AG10803 (cell line): ENCODE measurements around the gene DMD.

Source experiments
- DNase-seq: peaks from one replicate; pipeline ENCODE4 v3.0.0; 2010; ENCODE audit warnings: low read depth
- H3K4me3 ChIP-seq: 2 replicates; pipeline ENCODE4 v1.5.1; 2011; ENCODE audit warnings: mild to moderate bottlenecking, low read length, control low read depth
- TF ChIP-seq, protein P1 (sequence below): conservative IDR thresholded peaks from 2 replicates; pipeline ENCODE4 v1.5.1; 2011; ENCODE audit warnings: mild to moderate bottlenecking, low read length, control low read depth, inconsistent platforms

Gene DMD

DNA sequence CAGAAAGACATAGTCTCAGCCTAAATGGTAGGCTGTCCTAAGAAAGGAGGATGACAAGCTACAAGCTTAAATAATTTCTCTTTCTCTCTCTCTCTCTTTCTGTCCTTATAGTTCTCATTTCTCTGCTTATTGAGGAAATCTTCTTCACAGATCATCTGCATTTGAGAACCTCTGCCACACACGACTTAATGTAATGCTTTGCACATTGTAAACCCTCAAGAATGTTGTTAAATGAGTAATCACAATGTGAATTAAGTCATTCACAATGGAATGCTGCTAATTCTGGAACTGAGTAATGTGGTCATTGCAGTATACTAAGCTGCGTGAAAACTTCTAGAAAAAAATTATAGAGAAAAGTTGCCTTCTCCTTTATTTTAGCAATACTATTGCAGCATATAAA is 1630.6 kb downstream of the DMD start:
- DNase-seq = peak; percentile 80
- no peak overlapping the region for H3K4me3 ChIP-seq
- TF ChIP-seq, protein P1, sequence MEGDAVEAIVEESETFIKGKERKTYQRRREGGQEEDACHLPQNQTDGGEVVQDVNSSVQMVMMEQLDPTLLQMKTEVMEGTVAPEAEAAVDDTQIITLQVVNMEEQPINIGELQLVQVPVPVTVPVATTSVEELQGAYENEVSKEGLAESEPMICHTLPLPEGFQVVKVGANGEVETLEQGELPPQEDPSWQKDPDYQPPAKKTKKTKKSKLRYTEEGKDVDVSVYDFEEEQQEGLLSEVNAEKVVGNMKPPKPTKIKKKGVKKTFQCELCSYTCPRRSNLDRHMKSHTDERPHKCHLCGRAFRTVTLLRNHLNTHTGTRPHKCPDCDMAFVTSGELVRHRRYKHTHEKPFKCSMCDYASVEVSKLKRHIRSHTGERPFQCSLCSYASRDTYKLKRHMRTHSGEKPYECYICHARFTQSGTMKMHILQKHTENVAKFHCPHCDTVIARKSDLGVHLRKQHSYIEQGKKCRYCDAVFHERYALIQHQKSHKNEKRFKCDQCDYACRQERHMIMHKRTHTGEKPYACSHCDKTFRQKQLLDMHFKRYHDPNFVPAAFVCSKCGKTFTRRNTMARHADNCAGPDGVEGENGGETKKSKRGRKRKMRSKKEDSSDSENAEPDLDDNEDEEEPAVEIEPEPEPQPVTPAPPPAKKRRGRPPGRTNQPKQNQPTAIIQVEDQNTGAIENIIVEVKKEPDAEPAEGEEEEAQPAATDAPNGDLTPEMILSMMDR = no peak

DNA sequence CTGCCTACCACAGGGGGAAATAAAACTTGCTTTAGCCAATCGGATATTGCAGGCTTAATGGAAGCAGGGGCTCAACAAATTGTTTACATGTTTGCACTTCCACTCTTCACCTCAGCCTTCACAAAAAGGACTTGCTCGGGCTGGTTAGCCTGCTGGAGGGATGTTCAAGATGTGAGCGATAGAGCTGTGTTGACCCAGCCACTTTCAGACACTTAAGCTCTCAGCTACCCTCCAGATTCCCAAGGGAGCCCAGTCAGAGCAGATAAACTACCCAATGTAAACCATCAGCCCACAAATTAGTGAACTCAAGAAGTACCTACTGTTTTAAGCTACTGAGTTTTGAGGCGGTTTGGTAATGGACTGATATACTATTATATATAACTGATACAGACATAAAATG is 1631.1 kb downstream of the DMD start:
- TF ChIP-seq, protein P1 = no peak
- no peak overlapping the region for H3K4me3 ChIP-seq
- peak; percentile 8 for DNase-seq

DNA sequence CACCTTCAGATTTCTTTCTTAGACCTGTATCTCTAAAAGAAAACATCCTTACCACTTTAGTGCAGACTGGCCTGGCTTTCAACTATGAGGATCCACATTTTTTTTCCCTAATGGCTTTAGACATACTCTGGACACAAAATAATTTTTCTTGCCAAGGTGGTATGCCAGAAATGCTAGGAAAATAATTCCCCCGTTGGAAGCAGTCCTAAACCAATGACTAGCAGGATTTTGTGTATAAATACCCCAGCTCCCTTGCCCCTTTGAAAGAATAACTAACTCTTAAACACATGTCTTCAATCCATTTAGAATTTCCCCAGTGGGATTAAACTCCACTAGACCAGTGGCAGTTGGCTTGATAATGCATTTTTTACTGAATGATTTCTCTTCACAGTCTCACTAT is 1639.0 kb downstream of the DMD start:
- TF ChIP-seq, protein P1 = no peak
- peak; percentile 52 for DNase-seq

DNA sequence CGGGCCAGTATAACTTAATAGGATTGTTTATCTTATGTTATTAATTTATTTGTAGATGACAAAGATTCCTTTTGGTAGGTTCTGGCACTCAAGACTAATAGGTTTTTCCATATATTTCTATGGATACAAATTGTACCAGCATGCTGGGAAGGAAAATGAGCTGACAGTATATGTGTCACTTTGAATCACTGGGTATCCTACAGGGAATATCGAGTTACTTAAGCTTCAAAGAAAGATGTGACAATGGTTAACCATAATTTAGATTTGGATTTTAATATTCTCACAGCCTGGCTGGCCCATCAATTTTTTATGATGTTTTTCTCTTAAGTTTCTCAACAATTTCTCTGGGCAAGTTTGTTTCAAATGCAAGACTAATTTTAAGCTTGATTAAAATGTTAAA is 1640.7 kb downstream of the DMD start:
- no peak for DNase-seq
- TF ChIP-seq, protein P1 = no peak
- no peak overlapping the region for H3K4me3 ChIP-seq

More for the DNA sequence above, 1639.0 kb downstream of the DMD start:
- H3K4me3 ChIP-seq = no peak overlapping the region

DNA sequence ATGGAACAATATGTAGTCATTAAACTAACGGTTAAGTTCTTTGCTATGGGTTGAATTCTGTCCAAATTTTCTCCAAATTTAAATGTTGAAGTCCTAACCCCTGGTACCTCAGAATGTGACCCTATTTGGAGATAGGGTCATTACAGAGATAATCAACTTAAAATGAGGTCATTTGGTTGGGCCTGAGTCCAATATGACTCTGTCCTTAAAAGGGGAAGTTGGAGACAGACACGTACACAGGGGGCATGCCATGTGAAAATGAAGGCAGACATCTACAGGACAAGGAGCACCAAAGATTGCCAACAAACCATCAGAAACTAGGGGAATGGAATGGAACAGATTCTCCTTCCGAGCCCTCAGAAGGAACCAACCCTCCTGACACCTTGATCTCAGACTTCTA is 1647.6 kb downstream of the DMD start:
- DNase-seq = no peak
- TF ChIP-seq, protein P1 = no peak
- no peak overlapping the region for H3K4me3 ChIP-seq

DNA sequence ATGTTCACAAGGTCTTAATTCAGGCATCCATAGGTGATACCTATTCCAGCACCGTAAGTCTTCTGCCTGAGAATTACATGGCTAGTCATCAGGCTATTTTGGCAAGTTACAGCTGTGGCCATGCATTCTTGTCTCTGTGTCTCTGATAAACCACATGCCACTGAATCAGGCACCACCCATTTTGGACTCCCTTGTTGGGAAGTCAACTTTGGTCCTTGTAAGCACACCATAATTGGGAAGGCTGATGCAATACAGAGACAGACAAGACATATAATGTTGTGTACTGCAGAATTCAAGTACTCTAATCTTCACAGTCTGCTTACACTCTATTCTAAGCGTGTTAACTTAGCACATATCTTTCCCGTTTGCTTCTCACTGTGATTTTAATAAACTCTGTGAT is 1655.8 kb downstream of the DMD start:
- no peak overlapping the region for H3K4me3 ChIP-seq
- TF ChIP-seq, protein P1 = no peak
- DNase-seq = peak; percentile 68

DNA sequence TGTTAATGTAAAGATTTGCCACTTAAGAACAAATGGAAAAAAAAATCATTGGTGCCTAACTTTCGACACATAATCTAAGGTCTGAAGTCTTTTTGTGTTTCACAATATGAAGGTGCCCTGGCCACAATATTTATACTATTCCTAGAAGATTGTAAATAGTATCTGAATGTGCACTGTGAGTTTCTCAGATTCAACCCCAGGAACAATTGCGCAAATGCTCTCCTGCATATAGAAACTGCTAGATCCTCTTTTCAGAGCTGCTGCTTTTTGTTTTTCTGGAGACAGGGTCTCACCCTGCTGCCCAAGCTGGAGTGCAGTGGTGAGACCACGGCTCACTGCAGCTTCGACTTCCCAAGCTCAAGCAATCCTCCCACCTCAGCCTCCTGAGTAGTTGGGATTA is 1659.4 kb downstream of the DMD start:
- H3K4me3 ChIP-seq = no peak overlapping the region
- DNase-seq = no peak
- TF ChIP-seq, protein P1 = no peak
